ENCODE measurements around the gene PPM1J.

PPM1J gene

DNA sequence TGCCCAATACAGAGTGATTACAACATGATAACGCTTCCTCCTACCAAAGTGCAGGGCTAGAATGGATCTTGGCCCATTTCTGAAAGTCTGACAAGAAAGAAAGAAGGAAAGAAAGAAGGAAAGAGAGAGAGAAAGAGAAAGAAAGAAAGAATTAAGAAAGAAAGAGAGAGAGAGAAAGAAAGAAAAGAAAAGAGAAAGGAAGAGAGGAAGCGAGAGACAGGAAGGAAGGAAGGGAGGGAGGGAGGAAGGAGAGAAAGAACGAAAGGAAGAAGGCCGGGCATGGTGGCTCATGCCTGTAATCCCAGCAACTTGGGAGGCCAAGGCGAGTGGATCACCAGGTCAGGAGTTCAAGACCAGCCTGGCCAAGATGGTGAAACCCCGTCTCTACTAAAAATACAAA lies 44.1 kb upstream of the PPM1J start:
- no peaks in the 10 kb centered on the region for H3K36me3 ChIP-seq (ENCODE audit: insufficient read depth, low read length)
- H3K4me1 ChIP-seq (ENCODE audit: insufficient read depth, low read length, severe bottlenecking): no peaks in the 10 kb centered on the region
- H3K27ac ChIP-seq (ENCODE audit: low read depth, low read length, poor library complexity, severe bottlenecking): no peak overlapping the region
- no peaks in the 10 kb centered on the region for H3K79me2 ChIP-seq (ENCODE audit: insufficient read depth, low read length)
- no peak overlapping the region for H3K4me3 ChIP-seq (ENCODE audit: low read depth, low read length, poor library complexity, severe bottlenecking)
- no peaks in the 10 kb centered on the region for H3F3A ChIP-seq (ENCODE audit: insufficient read depth, low read length)
- H3K9ac ChIP-seq (ENCODE audit: low read length): no peak overlapping the region
- no peaks in the 10 kb centered on the region for H4K20me1 ChIP-seq (ENCODE audit: insufficient read depth, low read length)
- no peak overlapping the region for H2AFZ ChIP-seq (ENCODE audit: low read length)
- H3K27me3 ChIP-seq (ENCODE audit: insufficient read depth, low read length): no peaks in the 10 kb centered on the region
- H3K4me2 ChIP-seq (ENCODE audit: low read length): no peak overlapping the region
- TF ChIP-seq, protein P1, sequence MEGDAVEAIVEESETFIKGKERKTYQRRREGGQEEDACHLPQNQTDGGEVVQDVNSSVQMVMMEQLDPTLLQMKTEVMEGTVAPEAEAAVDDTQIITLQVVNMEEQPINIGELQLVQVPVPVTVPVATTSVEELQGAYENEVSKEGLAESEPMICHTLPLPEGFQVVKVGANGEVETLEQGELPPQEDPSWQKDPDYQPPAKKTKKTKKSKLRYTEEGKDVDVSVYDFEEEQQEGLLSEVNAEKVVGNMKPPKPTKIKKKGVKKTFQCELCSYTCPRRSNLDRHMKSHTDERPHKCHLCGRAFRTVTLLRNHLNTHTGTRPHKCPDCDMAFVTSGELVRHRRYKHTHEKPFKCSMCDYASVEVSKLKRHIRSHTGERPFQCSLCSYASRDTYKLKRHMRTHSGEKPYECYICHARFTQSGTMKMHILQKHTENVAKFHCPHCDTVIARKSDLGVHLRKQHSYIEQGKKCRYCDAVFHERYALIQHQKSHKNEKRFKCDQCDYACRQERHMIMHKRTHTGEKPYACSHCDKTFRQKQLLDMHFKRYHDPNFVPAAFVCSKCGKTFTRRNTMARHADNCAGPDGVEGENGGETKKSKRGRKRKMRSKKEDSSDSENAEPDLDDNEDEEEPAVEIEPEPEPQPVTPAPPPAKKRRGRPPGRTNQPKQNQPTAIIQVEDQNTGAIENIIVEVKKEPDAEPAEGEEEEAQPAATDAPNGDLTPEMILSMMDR (IDR thresholded peaks at IDR 0.05; ENCODE audit: low read length): no peak
- no peak for TF ChIP-seq EZH2 (IDR thresholded peaks at IDR 0.05; ENCODE audit: borderline replicate concordance, low read length)
- H3K9me3 ChIP-seq (ENCODE audit: low read length): no peaks in the 10 kb centered on the region
- H3K9me2 ChIP-seq (ENCODE audit: low read depth, low read length): no peaks in the 10 kb centered on the region

GRCh38 chr1:112754116-112754628 lies 39.0 kb upstream of the PPM1J start:
- Histone ChIP-seq H3K4me3 (ENCODE audit: low read depth, low read length, poor library complexity, severe bottlenecking) (no peak overlapping the region), H4K20me1 (ENCODE audit: insufficient read depth, low read length) (no peaks in the 10 kb centered on the region), H2AFZ (ENCODE audit: low read length) (no peak overlapping the region), H3K9me2 (ENCODE audit: low read depth, low read length) (no peaks in the 10 kb centered on the region), H3K79me2 (ENCODE audit: insufficient read depth, low read length) (no peaks in the 10 kb centered on the region), H3K9me3 (ENCODE audit: low read length) (no peaks in the 10 kb centered on the region), H3K36me3 (ENCODE audit: insufficient read depth, low read length) (no peaks in the 10 kb centered on the region), H3K4me2 (ENCODE audit: low read length) (no peak overlapping the region), H3F3A (ENCODE audit: insufficient read depth, low read length) (no peaks in the 10 kb centered on the region), H3K27ac (ENCODE audit: low read depth, low read length, poor library complexity, severe bottlenecking) (no peak overlapping the region), H3K4me1 (ENCODE audit: insufficient read depth, low read length, severe bottlenecking) (no peaks in the 10 kb centered on the region), H3K27me3 (ENCODE audit: insufficient read depth, low read length) (no peaks in the 10 kb centered on the region), H3K9ac (ENCODE audit: low read length) (no peak overlapping the region)
- TF ChIP-seq, protein P1 (IDR thresholded peaks at IDR 0.05; ENCODE audit: low read length): no peak
- no peak for TF ChIP-seq EZH2 (IDR thresholded peaks at IDR 0.05; ENCODE audit: borderline replicate concordance, low read length)

GRCh38 chr1:112748396-112748795 lies 33.3 kb upstream of the PPM1J start:
- Histone ChIP-seq H3K4me2 (ENCODE audit: low read length) (no peak overlapping the region), H3K9me2 (ENCODE audit: low read depth, low read length) (no peaks in the 10 kb centered on the region), H3K4me1 (ENCODE audit: insufficient read depth, low read length, severe bottlenecking) (no peaks in the 10 kb centered on the region), H3K4me3 (ENCODE audit: low read depth, low read length, poor library complexity, severe bottlenecking) (no peak overlapping the region), H3K27ac (ENCODE audit: low read depth, low read length, poor library complexity, severe bottlenecking) (no peak overlapping the region), H4K20me1 (ENCODE audit: insufficient read depth, low read length) (no peaks in the 10 kb centered on the region), H3K9ac (ENCODE audit: low read length) (no peak overlapping the region), H3K27me3 (ENCODE audit: insufficient read depth, low read length) (no peaks in the 10 kb centered on the region), H3F3A (ENCODE audit: insufficient read depth, low read length) (no peaks in the 10 kb centered on the region), H3K36me3 (ENCODE audit: insufficient read depth, low read length) (no peaks in the 10 kb centered on the region), H3K9me3 (ENCODE audit: low read length) (no peaks in the 10 kb centered on the region), H3K79me2 (ENCODE audit: insufficient read depth, low read length) (no peaks in the 10 kb centered on the region), H2AFZ (ENCODE audit: low read length) (no peak overlapping the region)
- TF ChIP-seq EZH2 (IDR thresholded peaks at IDR 0.05; ENCODE audit: borderline replicate concordance, low read length): no peak
- TF ChIP-seq, protein P1 (IDR thresholded peaks at IDR 0.05; ENCODE audit: low read length): no peak
